Measurements from ENCODE around the gene IVNS1ABP. TPM values are rescaled to one million over a fixed set of nuclear protein-coding genes. Genes with fewer than 3 reads are reported as not detected.

Gene IVNS1ABP
- total RNA-seq, 1 donor from 2014 or later, result 98.2 TPM

GRCh38 chr1:185271921-185272320, 45.1 kb downstream of the IVNS1ABP start:
- no peak for TF ChIP-seq CTCF (conservative IDR thresholded peaks at IDR 0.05)
- Mint-ChIP-seq H3K27ac (no peak overlapping the region), H3K4me3 (no peak overlapping the region), H3K27me3 (no peaks in the 10 kb centered on the region), H3K36me3 (no peaks in the 10 kb centered on the region), H3K4me1 (ENCODE audit: unreplicated experiment) (no peaks in the 10 kb centered on the region), H3K9me3 (no peaks in the 10 kb centered on the region)
- no peak for DNase-seq (ENCODE audit: extremely low spot score, unreplicated experiment)

GRCh38 chr1:185268352-185268751, 48.7 kb downstream of the IVNS1ABP start:
- no peak overlapping the region for H3K27ac Mint-ChIP-seq
- DNase-seq (ENCODE audit: extremely low spot score, unreplicated experiment), result no peak

GRCh38 chr1:185267701-185268100, 49.3 kb downstream of the IVNS1ABP start:
- no peak overlapping the region for H3K27ac Mint-ChIP-seq
- no peak overlapping the region for H3K4me3 Mint-ChIP-seq
- no peaks in the 10 kb centered on the region for H3K27me3 Mint-ChIP-seq
- H3K4me1 Mint-ChIP-seq (ENCODE audit: unreplicated experiment), result no peaks in the 10 kb centered on the region
- no peak for TF ChIP-seq CTCF (conservative IDR thresholded peaks at IDR 0.05)
- no peaks in the 10 kb centered on the region for H3K9me3 Mint-ChIP-seq
- H3K36me3 Mint-ChIP-seq, result no peaks in the 10 kb centered on the region
- DNase-seq (ENCODE audit: extremely low spot score, unreplicated experiment), result no peak

More at GRCh38 chr1:185268352-185268751, 48.7 kb downstream of the IVNS1ABP start:
- H3K4me3 Mint-ChIP-seq, result no peak overlapping the region
- H3K9me3 Mint-ChIP-seq, result no peaks in the 10 kb centered on the region
- no peak for TF ChIP-seq CTCF (conservative IDR thresholded peaks at IDR 0.05)
- no peaks in the 10 kb centered on the region for H3K36me3 Mint-ChIP-seq
- H3K27me3 Mint-ChIP-seq, result no peaks in the 10 kb centered on the region
- no peaks in the 10 kb centered on the region for H3K4me1 Mint-ChIP-seq (ENCODE audit: unreplicated experiment)

- no peak overlapping the region for H3K4me3 Mint-ChIP-seq
- no peak overlapping the region for H3K27ac Mint-ChIP-seq
- no peaks in the 10 kb centered on the region for H3K4me1 Mint-ChIP-seq (ENCODE audit: unreplicated experiment)
- H3K27me3 Mint-ChIP-seq, result no peaks in the 10 kb centered on the region
- DNase-seq (ENCODE audit: extremely low spot score, unreplicated experiment), result no peak
- H3K36me3 Mint-ChIP-seq, result no peaks in the 10 kb centered on the region
- no peak for TF ChIP-seq CTCF (conservative IDR thresholded peaks at IDR 0.05)
- no peaks in the 10 kb centered on the region for H3K9me3 Mint-ChIP-seq
These were observed 49.7 kb downstream of the IVNS1ABP start for GRCh38 chr1:185267301-185267700.

- TF ChIP-seq CTCF (conservative IDR thresholded peaks at IDR 0.05), result no peak
- no peaks in the 10 kb centered on the region for H3K4me1 Mint-ChIP-seq (ENCODE audit: unreplicated experiment)
These were observed 51.7 kb downstream of the IVNS1ABP start for GRCh38 chr1:185265314-185265713.

GRCh38 chr1:185263780-185264179, 53.3 kb downstream of the IVNS1ABP start:
- DNase-seq (ENCODE audit: extremely low spot score, unreplicated experiment), result no peak
- Mint-ChIP-seq H3K9me3 (no peaks in the 10 kb centered on the region), H3K27ac (no peak overlapping the region), H3K4me3 (no peak overlapping the region), H3K4me1 (ENCODE audit: unreplicated experiment) (peaks cover 4% of the 10 kb centered on the region), H3K36me3 (peaks cover 5% of the 10 kb centered on the region), H3K27me3 (no peaks in the 10 kb centered on the region)
- no peak for TF ChIP-seq CTCF (conservative IDR thresholded peaks at IDR 0.05)

More at GRCh38 chr1:185265314-185265713, 51.7 kb downstream of the IVNS1ABP start:
- Mint-ChIP-seq H3K36me3 (peaks cover 5% of the 10 kb centered on the region), H3K9me3 (no peaks in the 10 kb centered on the region), H3K4me3 (no peak overlapping the region), H3K27me3 (no peaks in the 10 kb centered on the region), H3K27ac (no peak overlapping the region)
- no peak for DNase-seq (ENCODE audit: extremely low spot score, unreplicated experiment)
